Hematopoietic multipotent progenitor cell treated with erythropoietin and hydrocortisone succinate and interleukin-3 and kit ligand, for 6 days (in vitro differentiated cells): ENCODE data around the gene CHSY1.

ENCODE experiments used
- DNase-seq: peaks from one replicate; pipeline ENCODE4 v3.0.0-alpha.2; 2015

The CHSY1 gene

GRCh38 chr15:101209285-101209845 is 42.5 kb downstream of the CHSY1 start:
- no peak for DNase-seq

- no peak for DNase-seq
These were observed 44.0 kb downstream of the CHSY1 start for GRCh38 chr15:101207867-101208288.

- peak; percentile 23 for DNase-seq
These were observed 45.7 kb downstream of the CHSY1 start for GRCh38 chr15:101206176-101206591.

GRCh38 chr15:101204739-101205535 is 46.9 kb downstream of the CHSY1 start:
- DNase-seq = no peak

- DNase-seq = no peak
These were observed 48.1 kb downstream of the CHSY1 start for GRCh38 chr15:101203607-101204189.

- DNase-seq = no peak
These were observed 48.7 kb downstream of the CHSY1 start for GRCh38 chr15:101203029-101203573.

GRCh38 chr15:101201411-101202174 is 50.3 kb downstream of the CHSY1 start:
- peak; percentile 37 for DNase-seq

- DNase-seq = no peak
These were observed 51.7 kb downstream of the CHSY1 start for GRCh38 chr15:101200181-101200580.

- DNase-seq = no peak
These were observed 53.0 kb downstream of the CHSY1 start for GRCh38 chr15:101198800-101199199.

GRCh38 chr15:101198031-101198575 is 53.7 kb downstream of the CHSY1 start:
- DNase-seq = no peak

GRCh38 chr15:101194546-101195125 is 57.2 kb downstream of the CHSY1 start:
- DNase-seq = peak; percentile 42

GRCh38 chr15:101193806-101194545 is 57.9 kb downstream of the CHSY1 start:
- no peak for DNase-seq

GRCh38 chr15:101193120-101193644 is 58.7 kb downstream of the CHSY1 start:
- DNase-seq = no peak

GRCh38 chr15:101192081-101192480 is 59.8 kb downstream of the CHSY1 start:
- DNase-seq = no peak

- DNase-seq = no peak
These were observed 60.6 kb downstream of the CHSY1 start for GRCh38 chr15:101191242-101191641.

- DNase-seq = no peak
These were observed 61.7 kb downstream of the CHSY1 start for GRCh38 chr15:101190092-101190595.

- no peak for DNase-seq
These were observed 62.3 kb downstream of the CHSY1 start for GRCh38 chr15:101189409-101190091.

- DNase-seq = peak; percentile 64
These were observed 63.0 kb downstream of the CHSY1 start for GRCh38 chr15:101188637-101189408.

GRCh38 chr15:101187820-101188636 is 63.8 kb downstream of the CHSY1 start:
- DNase-seq = no peak
